ENCODE results near the gene ATIC.

Gene ATIC

DNA sequence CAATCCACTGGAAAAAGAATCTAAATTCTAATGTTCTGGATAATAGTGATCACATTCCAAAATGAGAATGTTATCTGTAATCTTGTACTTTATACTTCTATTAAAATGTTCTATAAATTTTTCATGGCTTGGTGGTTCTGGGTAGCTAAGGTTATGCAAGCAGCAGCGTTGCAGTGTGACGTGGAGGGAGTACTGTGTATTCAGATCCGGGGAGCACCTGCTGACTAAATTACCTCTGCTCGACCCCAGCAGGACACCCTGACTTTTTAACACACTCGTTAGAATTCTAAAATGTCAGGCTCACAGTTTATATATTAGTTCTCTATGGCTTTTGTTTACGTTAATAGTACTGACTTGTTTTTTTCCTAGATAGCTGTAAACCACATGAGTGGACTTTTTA is 13.0 kb downstream of the ATIC start:
- no peak for DNase-seq (ENCODE audit: low read depth)
- TF ChIP-seq, protein P1, sequence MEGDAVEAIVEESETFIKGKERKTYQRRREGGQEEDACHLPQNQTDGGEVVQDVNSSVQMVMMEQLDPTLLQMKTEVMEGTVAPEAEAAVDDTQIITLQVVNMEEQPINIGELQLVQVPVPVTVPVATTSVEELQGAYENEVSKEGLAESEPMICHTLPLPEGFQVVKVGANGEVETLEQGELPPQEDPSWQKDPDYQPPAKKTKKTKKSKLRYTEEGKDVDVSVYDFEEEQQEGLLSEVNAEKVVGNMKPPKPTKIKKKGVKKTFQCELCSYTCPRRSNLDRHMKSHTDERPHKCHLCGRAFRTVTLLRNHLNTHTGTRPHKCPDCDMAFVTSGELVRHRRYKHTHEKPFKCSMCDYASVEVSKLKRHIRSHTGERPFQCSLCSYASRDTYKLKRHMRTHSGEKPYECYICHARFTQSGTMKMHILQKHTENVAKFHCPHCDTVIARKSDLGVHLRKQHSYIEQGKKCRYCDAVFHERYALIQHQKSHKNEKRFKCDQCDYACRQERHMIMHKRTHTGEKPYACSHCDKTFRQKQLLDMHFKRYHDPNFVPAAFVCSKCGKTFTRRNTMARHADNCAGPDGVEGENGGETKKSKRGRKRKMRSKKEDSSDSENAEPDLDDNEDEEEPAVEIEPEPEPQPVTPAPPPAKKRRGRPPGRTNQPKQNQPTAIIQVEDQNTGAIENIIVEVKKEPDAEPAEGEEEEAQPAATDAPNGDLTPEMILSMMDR (IDR thresholded peaks at IDR 0.05; ENCODE audit: low read length, missing control alignments): no peak
- no peak overlapping the region for H3K4me3 ChIP-seq (replicated peaks; ENCODE audit: low read depth, low read length)

DNA sequence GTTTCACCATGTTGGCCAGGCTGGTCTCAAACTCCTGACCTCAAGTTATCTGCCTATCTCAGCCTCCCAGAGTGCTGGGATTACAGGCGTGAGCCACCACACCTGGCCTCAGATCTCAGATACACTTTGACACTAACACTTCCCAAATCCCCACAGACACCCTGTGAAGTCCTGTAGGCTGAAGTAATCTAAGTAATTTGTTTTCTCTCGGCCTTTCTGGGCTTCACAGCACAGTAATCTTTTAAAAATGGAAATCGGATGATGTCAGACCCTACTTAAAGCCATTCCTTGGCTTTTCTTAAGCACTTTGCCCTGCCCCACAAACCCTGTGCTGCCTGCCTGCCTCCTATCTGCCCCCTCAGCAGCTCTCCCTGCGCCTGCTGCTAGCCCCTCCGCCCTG is 16.2 kb downstream of the ATIC start:
- TF ChIP-seq, protein P1 (IDR thresholded peaks at IDR 0.05; ENCODE audit: low read length, missing control alignments): no peak
- no peak for DNase-seq (ENCODE audit: low read depth)
- H3K4me3 ChIP-seq (replicated peaks; ENCODE audit: low read depth, low read length): no peak overlapping the region

DNA sequence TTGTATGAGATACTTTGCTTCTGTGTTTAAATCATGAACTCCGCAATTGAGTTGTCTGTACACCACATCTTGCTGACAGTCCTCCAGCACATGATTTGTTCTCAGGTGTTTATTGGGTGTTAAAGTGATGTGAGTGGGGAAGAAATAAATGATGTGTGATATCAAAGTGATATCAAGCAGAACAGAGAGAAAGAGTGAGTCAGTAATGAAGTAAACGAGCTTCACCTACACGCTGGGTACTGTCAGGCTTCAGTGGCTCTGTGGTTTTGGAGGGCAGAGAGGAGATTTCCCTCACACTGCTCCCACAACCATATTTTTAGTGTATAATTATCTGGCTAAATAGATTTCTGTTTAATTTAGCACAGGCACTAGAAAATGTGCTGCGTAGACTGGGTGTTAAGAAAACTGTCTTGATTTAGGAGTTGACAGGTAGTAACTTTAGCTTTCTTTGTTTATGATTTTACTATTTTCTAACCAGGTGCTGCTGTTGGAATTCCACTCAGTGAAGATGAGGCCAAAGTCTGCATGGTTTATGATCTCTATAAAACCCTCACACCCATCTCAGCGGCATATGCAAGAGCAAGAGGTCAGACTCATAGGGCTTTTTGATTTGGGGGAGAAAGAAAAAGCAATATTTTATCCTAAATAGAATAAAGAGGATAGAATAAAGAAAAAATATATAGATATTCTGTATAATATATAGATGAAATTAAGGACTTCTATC is 21.2 kb downstream of the ATIC start:
- TF ChIP-seq, protein P1 (IDR thresholded peaks at IDR 0.05; ENCODE audit: low read length, missing control alignments): no peak
- H3K4me3 ChIP-seq (replicated peaks; ENCODE audit: low read depth, low read length): no peak overlapping the region
- DNase-seq (ENCODE audit: low read depth): no peak

DNA sequence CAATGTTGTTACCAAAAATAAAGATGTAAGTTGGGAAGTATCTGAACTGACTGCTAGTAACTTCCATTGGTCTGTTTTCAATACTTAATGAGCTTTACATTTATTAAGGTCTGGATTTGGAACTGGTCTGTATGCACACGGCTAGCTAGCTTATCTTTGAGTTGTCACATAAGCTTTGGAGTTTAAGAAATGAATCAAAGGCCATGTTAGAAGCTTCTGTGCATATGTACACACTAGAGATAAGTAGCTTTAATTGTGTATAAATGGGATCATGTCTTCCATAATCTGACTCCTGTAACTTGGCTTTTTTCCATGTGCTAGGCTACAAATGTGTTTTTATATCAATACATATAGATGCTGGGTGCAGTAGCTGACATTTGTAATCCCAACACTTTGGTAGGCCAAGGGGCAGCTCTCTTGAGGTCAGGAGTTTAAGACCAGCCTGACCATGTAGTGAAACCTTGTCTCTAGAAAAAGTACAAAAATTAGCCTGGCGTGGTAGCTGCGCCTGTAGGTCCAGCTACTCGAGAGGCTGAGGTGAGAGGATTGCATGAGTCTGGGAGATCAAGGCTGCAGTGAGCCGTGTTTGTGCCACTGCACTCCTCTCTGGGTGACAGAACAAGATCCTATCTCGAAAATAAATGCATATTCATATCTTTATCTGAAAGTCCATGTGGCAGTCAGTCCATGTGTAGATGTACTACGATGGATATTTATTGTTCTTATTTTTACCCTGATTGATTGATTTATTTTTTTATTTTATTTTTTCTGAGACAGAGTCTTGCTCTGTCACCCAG is 27.2 kb downstream of the ATIC start:
- no peak for DNase-seq (ENCODE audit: low read depth)
- TF ChIP-seq, protein P1 (IDR thresholded peaks at IDR 0.05; ENCODE audit: low read length, missing control alignments): no peak

DNA sequence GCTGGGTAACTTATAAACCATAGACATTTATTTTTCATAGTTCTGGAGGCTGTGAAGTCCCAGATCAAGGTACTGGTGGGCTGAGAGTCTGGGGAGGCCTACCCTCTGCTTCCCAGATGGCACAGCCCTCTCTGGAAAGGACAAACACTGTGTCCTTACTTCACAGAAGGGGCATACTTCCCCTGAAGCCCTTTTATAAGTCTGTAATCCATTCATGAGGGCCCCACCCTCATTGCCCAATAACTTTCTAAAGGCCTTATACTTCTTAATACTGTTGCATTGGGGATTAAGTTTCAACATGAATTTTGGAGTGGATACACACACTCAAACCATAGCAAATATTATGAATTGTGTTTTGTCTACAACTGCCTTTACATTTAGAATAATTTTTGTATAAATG is 36.0 kb downstream of the ATIC start:
- no peak for DNase-seq (ENCODE audit: low read depth)
- TF ChIP-seq, protein P1 (IDR thresholded peaks at IDR 0.05; ENCODE audit: low read length, missing control alignments): no peak
- H3K4me3 ChIP-seq (replicated peaks; ENCODE audit: low read depth, low read length): no peak overlapping the region

More for the DNA sequence above, 27.2 kb downstream of the ATIC start:
- H3K4me3 ChIP-seq (replicated peaks; ENCODE audit: low read depth, low read length): no peak overlapping the region

DNA sequence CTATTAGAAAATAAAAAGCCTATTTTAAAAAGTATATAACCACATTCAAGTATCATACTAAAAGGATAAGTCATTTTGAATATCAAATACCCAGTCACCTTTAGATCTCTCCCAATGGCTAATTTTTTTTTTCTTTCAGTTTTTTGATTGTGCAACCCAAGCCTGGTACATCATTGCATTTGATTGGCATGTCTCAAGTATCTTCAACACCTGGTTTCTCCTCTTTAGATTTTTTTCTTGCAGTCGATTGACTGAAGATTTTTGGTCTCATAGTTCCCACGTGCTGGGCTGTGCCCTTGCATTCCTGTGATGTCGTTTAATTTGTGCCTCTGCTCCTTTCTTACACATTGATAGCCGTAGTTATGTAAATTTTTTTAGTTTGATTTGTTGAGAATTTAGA is 40.7 kb downstream of the ATIC start:
- TF ChIP-seq, protein P1 (IDR thresholded peaks at IDR 0.05; ENCODE audit: low read length, missing control alignments): no peak
- DNase-seq (ENCODE audit: low read depth): peak; percentile 23
- no peak overlapping the region for H3K4me3 ChIP-seq (replicated peaks; ENCODE audit: low read depth, low read length)
